ENCODE results near the gene EYA2.
"Not testable (repeated sequence)": the region's sequence is repeated elsewhere in the genome, so short reads cannot be mapped to it uniquely, and the experiment has no call there.

EYA2 gene

DNA sequence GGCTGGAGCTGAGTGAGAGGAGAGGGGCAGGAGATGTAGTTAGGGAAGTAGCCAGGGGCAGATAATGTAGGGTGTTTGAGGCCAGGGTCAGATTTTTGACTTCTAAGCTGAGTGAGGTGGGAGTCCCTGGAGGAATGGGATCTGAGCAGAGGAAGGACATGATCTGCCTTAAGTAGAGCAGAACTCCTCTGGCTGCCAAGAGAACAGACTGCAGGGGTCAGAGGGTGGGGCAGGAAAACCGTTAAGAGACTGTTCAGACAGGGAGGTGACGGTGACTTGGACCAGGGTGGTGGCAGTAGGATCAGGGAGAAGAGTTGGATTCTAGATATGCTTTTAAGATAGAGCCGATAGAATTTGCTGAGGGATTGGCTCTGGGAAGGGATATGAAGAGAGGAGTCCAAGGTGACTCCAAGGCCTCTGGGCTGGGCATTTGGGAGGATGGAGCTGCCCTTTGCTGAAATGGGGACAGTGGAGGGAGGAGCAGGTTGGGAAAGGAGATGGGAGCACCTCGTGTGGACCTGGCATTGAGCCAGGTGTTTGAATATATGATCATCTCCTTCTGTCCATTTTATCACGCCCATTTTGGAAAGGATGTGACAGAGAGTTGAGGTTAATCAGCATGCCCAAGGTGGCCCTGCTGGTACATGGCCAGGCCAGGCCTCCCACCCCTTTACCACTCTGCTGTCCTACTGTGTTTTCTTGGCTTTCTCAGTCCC, 18.8 kb downstream of the EYA2 start:
- TF ChIP-seq, protein P1, sequence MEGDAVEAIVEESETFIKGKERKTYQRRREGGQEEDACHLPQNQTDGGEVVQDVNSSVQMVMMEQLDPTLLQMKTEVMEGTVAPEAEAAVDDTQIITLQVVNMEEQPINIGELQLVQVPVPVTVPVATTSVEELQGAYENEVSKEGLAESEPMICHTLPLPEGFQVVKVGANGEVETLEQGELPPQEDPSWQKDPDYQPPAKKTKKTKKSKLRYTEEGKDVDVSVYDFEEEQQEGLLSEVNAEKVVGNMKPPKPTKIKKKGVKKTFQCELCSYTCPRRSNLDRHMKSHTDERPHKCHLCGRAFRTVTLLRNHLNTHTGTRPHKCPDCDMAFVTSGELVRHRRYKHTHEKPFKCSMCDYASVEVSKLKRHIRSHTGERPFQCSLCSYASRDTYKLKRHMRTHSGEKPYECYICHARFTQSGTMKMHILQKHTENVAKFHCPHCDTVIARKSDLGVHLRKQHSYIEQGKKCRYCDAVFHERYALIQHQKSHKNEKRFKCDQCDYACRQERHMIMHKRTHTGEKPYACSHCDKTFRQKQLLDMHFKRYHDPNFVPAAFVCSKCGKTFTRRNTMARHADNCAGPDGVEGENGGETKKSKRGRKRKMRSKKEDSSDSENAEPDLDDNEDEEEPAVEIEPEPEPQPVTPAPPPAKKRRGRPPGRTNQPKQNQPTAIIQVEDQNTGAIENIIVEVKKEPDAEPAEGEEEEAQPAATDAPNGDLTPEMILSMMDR (IDR thresholded peaks at IDR 0.05; ENCODE audit: low read depth, low read length): no peak
- no peak for DNase-seq (ENCODE audit: low read depth in 2 of 2)
- no peak overlapping the region for H3K4me3 ChIP-seq (replicated peaks in 1 of 2; ENCODE audit: low read depth in 2 of 2, low read length in 2 of 2)

DNA sequence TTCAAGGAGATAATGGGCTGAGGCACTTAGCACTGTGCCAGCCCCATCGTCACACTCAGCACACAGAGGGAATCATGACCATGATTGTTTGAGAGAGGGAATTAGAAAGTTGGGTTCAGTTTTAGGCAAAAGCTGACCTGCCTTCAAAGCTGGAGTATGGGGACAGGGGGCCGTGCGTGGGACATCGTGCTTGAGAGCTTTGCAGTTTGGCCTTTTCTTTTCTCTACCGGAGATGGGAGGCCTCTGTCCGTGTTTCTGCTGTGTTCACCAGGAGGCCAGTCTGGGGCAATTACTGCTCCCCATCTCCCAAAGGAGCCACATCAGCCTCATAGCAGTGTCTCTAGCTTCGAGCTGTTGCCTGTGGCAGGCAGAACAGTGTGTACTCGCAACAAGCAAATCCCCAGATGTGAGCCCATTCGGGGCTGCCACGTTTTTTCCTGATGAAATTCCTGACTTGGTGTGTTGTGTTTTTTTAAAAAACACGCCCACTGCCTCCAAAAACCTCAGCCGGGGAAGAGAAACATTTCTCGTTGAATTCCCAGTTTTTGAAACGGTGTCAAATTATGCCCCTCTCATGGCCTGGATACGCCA, 20.2 kb downstream of the EYA2 start:
- TF ChIP-seq, protein P1 (IDR thresholded peaks at IDR 0.05; ENCODE audit: low read depth, low read length): no peak

DNA sequence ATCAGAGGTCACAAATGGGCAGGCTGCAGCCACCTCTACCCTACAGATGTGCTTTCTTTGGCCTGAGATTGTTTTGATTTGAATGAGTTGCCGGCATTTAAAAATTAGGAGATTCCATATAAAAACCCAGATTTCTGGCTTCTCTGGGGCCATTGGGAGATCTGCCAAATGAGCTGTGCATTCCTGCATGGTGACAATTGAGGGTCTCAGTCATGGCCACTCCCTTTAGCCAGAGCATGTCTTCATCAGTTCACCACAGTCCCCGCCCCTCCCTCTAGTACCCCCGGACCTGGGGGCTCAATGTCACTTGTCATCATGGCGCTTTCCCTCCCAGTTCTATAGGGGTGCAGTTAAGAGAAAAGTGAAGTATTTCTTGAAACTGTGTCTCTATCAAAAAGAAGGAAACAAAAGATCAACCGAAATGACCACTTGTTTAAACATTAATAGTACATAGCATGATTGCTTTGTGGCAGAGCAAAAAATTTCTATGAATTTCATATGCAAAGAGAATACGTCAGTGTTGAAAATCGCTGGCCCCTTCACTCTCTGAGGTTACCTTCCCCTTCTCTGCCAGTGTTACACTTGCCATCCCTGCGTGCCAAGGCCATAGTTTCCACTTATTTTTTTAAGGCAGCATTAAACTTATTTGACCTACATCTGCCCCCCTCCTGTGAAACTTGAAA, 21.1 kb downstream of the EYA2 start:
- H3K4me3 ChIP-seq (replicated peaks in 1 of 2; ENCODE audit: low read depth in 2 of 2, low read length in 2 of 2): no peak overlapping the region
- DNase-seq (ENCODE audit: low read depth in 2 of 2): no peak
- TF ChIP-seq, protein P1 (IDR thresholded peaks at IDR 0.05; ENCODE audit: low read depth, low read length): no peak

More for the DNA sequence above, 20.2 kb downstream of the EYA2 start:
- no peak for DNase-seq (ENCODE audit: low read depth in 2 of 2)
- no peak overlapping the region for H3K4me3 ChIP-seq (replicated peaks in 1 of 2; ENCODE audit: low read depth in 2 of 2, low read length in 2 of 2)

DNA sequence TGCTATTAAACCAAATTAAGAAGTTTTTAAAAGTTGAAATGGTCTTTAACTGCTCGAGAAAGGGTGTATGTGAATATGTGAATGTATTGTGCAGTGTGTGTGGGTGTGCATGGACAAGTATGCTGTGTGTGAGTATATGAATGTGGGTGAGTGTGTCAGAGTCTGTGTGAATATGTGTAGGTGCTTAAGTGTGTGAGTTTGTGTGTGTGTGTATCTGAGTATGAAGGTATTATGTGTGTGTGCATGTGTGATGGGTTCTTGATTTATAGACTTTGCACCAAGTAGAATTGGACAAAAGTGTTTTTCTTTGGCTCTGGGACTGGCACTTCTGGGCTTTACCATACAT, 21.6 kb downstream of the EYA2 start:
- no peak for DNase-seq (ENCODE audit: low read depth in 2 of 2)
- TF ChIP-seq, protein P1 (IDR thresholded peaks at IDR 0.05; ENCODE audit: low read depth, low read length): no peak
- no peak overlapping the region for H3K4me3 ChIP-seq (replicated peaks in 1 of 2; ENCODE audit: low read depth in 2 of 2, low read length in 2 of 2)

DNA sequence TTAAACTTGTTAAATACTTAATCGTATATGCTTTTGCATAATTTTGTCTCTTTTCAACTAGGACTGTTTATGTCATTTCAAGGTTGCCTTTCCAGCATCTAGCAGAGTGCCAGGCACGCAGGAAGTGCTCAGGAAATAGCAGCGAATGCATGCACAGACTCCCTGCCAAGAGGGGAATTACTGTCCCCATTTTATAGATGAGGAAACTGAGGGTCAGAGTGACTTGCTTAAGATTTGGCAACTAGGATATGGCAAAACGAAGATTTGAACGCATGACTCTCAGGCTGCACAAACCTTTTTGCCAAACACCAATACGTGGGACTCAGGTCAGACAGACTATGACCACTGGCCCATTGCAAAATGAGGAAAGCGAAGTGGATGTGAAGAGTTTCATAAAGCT, 22.5 kb downstream of the EYA2 start:
- H3K4me3 ChIP-seq (replicated peaks in 1 of 2; ENCODE audit: low read depth in 2 of 2, low read length in 2 of 2): no peak overlapping the region
- TF ChIP-seq, protein P1 (IDR thresholded peaks at IDR 0.05; ENCODE audit: low read depth, low read length): no peak
- DNase-seq (ENCODE audit: low read depth in 2 of 2): no peak

DNA sequence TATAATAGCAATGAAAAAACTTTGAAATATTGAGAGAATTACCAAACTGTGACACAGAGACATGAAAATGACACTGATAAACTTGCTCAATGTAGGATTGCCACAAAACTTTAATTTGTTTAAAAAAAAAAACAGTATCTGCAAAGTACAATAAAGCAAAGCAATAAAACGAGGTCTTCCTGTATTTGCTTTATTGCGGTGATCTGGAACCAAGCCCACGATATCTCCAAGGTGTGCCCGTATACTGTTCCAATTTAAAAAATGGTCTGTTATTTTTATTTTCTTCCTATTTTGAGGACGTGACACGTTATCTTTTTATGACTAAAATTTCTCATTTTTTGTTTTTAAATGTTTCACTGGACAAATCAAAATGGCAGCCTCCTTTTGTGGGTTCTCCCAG, 25.5 kb downstream of the EYA2 start:
- no peak overlapping the region for H3K4me3 ChIP-seq (replicated peaks in 1 of 2; ENCODE audit: low read depth in 2 of 2, low read length in 2 of 2)
- no peak for DNase-seq (ENCODE audit: low read depth in 2 of 2)
- TF ChIP-seq, protein P1 (IDR thresholded peaks at IDR 0.05; ENCODE audit: low read depth, low read length): no peak

DNA sequence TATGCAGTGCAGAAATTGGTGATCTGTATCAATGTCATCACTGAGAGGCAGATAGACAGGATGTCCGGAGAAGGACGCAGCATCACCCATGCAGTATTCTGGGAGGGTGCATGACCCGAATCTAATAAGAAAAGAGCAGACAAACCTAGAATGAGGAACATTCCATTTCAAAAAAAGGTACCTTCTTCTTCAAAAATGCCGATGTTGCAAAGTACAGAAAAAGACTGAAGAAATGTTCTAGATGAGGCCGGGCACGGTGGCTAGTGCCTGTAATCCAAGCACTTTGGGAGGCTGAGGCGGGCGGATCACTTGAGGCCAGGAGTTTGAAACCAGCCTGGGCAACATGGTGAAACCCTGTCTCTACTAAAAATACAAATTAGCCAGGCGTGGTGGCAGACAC, 28.2 kb downstream of the EYA2 start:
- not testable (repeated sequence) for H3K4me3 ChIP-seq (replicated peaks in 1 of 2; ENCODE audit: low read depth in 2 of 2, low read length in 2 of 2); DNase-seq (ENCODE audit: low read depth in 2 of 2)
